ENCODE results near the gene HPCAL1.

Gene HPCAL1

GRCh38 chr2:10467401-10467800, 164.7 kb downstream of the HPCAL1 start:
- Histone ChIP-seq H3K27me3 (ENCODE audit: low read length) (no peaks in the 10 kb centered on the region), H3K27ac (ENCODE audit: low read depth, low read length) (no peak overlapping the region), H3K79me2 (ENCODE audit: insufficient read depth, low read length) (no peaks in the 10 kb centered on the region), H2AFZ (ENCODE audit: low read depth, low read length, severe bottlenecking) (no peak overlapping the region), H3K4me2 (ENCODE audit: low read depth, low read length, poor library complexity, severe bottlenecking) (no peak overlapping the region), H4K20me1 (ENCODE audit: low read depth, low read length) (no peaks in the 10 kb centered on the region), H3K4me3 (ENCODE audit: insufficient read depth, low read length, poor library complexity, severe bottlenecking) (no peak overlapping the region), H3K9ac (ENCODE audit: low read length) (no peak overlapping the region), H3K36me3 (ENCODE audit: low read length) (no peaks in the 10 kb centered on the region), H3K9me2 (replicated peaks; ENCODE audit: insufficient read depth, low read length) (no peaks in the 10 kb centered on the region), H3F3A (ENCODE audit: insufficient read depth) (no peaks in the 10 kb centered on the region), H3K9me3 (ENCODE audit: insufficient read depth, low read length) (no peaks in the 10 kb centered on the region)
- TF ChIP-seq EZH2phosphoT487 (conservative IDR thresholded peaks at IDR 0.05; ENCODE audit: low read length), result no peak
- no peak for TF ChIP-seq CTCF (IDR thresholded peaks at IDR 0.05; ENCODE audit: insufficient read depth, low read length, poor library complexity, severe bottlenecking)

- Histone ChIP-seq H3K4me2 (ENCODE audit: low read depth, low read length, poor library complexity, severe bottlenecking) (no peak overlapping the region), H3F3A (ENCODE audit: insufficient read depth) (no peaks in the 10 kb centered on the region), H3K36me3 (ENCODE audit: low read length) (no peaks in the 10 kb centered on the region), H3K9me2 (replicated peaks; ENCODE audit: insufficient read depth, low read length) (no peaks in the 10 kb centered on the region), H3K9me3 (ENCODE audit: insufficient read depth, low read length) (no peaks in the 10 kb centered on the region), H3K4me3 (ENCODE audit: insufficient read depth, low read length, poor library complexity, severe bottlenecking) (no peak overlapping the region), H3K27ac (ENCODE audit: low read depth, low read length) (no peak overlapping the region), H3K79me2 (ENCODE audit: insufficient read depth, low read length) (no peaks in the 10 kb centered on the region), H3K9ac (ENCODE audit: low read length) (no peak overlapping the region), H3K27me3 (ENCODE audit: low read length) (no peaks in the 10 kb centered on the region), H2AFZ (ENCODE audit: low read depth, low read length, severe bottlenecking) (no peak overlapping the region), H4K20me1 (ENCODE audit: low read depth, low read length) (no peaks in the 10 kb centered on the region)
- TF ChIP-seq CTCF (IDR thresholded peaks at IDR 0.05; ENCODE audit: insufficient read depth, low read length, poor library complexity, severe bottlenecking), result no peak
Observed at GRCh38 chr2:10469301-10469700, 166.6 kb downstream of the HPCAL1 start.

- TF ChIP-seq EZH2phosphoT487 (conservative IDR thresholded peaks at IDR 0.05; ENCODE audit: low read length), result no peak
- TF ChIP-seq CTCF (IDR thresholded peaks at IDR 0.05; ENCODE audit: insufficient read depth, low read length, poor library complexity, severe bottlenecking), result no peak
- H3K4me2 ChIP-seq (ENCODE audit: low read depth, low read length, poor library complexity, severe bottlenecking), result no peak overlapping the region
- H4K20me1 ChIP-seq (ENCODE audit: low read depth, low read length), result no peaks in the 10 kb centered on the region
- no peaks in the 10 kb centered on the region for H3K9me3 ChIP-seq (ENCODE audit: insufficient read depth, low read length)
- no peak overlapping the region for H3K9ac ChIP-seq (ENCODE audit: low read length)
- no peak overlapping the region for H3K27ac ChIP-seq (ENCODE audit: low read depth, low read length)
- no peaks in the 10 kb centered on the region for H3K79me2 ChIP-seq (ENCODE audit: insufficient read depth, low read length)
- no peaks in the 10 kb centered on the region for H3K27me3 ChIP-seq (ENCODE audit: low read length)
- H3K4me3 ChIP-seq (ENCODE audit: insufficient read depth, low read length, poor library complexity, severe bottlenecking), result no peak overlapping the region
- no peaks in the 10 kb centered on the region for H3K36me3 ChIP-seq (ENCODE audit: low read length)
- H3K9me2 ChIP-seq (replicated peaks; ENCODE audit: insufficient read depth, low read length), result no peaks in the 10 kb centered on the region
- H3F3A ChIP-seq (ENCODE audit: insufficient read depth), result no peaks in the 10 kb centered on the region
- H2AFZ ChIP-seq (ENCODE audit: low read depth, low read length, severe bottlenecking), result no peak overlapping the region
Observed at GRCh38 chr2:10469955-10470608, 167.4 kb downstream of the HPCAL1 start.

All from SU-DHL-6 (cell line).